ENCODE results near the gene MARK3. TPM values are rescaled to one million over a fixed set of nuclear protein-coding genes. Genes with fewer than 3 reads are reported as not detected.

MARK3 gene
- total RNA-seq, 4 donors from 2014 or later: 78.8 to 133 (median 121) TPM

DNA sequence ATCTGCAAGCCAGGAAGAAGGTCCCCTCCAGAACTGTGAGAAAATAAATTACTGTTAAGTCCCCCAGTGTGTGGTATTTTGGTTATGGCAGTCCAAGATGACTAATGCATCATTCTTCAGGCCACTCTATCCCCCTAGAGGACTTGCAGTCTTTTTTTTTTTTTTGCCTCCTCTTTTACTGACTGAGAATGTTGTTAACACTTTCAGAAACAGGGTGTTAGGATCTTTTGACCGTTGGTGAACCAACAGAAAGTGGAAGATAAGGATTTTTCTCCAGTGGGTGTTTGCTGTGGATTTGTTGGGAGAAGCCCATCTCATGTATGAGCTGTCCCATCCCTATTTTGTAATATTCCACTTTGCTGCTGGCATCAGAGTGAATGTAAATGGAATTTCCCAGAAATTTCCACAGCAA is 37.8 kb downstream of the MARK3 start:
- peak; percentile 39 for ATAC-seq (ENCODE audit: low FRiP score)
- no peak for TF ChIP-seq CTCF (IDR thresholded peaks at IDR 0.05)
- DNase-seq (ENCODE audit: low spot score): no peak

- ATAC-seq (ENCODE audit: low FRiP score) (no peak), DNase-seq (ENCODE audit: low spot score) (no peak)
- no peak for TF ChIP-seq CTCF (IDR thresholded peaks at IDR 0.05)
Measured at GRCh38 chr14:103427485-103428443, 42.5 kb downstream of the MARK3 start.

- TF ChIP-seq CTCF (IDR thresholded peaks at IDR 0.05): no peak
- DNase-seq (ENCODE audit: low spot score): no peak
- ATAC-seq (ENCODE audit: low FRiP score): no peak
Measured at GRCh38 chr14:103428723-103429556, 43.7 kb downstream of the MARK3 start.

DNA sequence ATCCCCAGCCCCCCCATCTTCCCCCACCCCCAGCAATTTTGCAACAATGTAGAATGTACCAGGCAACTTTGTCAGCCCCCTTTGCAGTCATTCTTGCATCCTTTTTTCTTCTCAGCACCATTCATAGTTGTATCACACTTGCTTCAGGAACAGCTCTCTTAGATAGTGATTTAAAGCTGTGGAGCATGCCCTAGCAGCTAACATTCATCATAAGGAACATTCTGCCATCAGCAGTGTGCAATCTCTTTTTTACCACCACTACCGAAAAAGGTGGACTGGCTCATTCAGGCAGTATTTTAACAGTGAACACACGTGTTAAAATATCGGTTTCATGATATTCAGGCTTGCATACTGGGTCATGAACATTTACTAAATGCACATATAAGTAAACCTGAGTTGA is 45.1 kb downstream of the MARK3 start:
- ATAC-seq (ENCODE audit: low FRiP score) (no peak), DNase-seq (ENCODE audit: low spot score) (no peak)
- TF ChIP-seq CTCF (IDR thresholded peaks at IDR 0.05): no peak

- DNase-seq (ENCODE audit: low spot score): no peak
- no peak for ATAC-seq (ENCODE audit: low FRiP score)
- TF ChIP-seq CTCF (IDR thresholded peaks at IDR 0.05): no peak
Measured at GRCh38 chr14:103432627-103433026, 47.4 kb downstream of the MARK3 start.

DNA sequence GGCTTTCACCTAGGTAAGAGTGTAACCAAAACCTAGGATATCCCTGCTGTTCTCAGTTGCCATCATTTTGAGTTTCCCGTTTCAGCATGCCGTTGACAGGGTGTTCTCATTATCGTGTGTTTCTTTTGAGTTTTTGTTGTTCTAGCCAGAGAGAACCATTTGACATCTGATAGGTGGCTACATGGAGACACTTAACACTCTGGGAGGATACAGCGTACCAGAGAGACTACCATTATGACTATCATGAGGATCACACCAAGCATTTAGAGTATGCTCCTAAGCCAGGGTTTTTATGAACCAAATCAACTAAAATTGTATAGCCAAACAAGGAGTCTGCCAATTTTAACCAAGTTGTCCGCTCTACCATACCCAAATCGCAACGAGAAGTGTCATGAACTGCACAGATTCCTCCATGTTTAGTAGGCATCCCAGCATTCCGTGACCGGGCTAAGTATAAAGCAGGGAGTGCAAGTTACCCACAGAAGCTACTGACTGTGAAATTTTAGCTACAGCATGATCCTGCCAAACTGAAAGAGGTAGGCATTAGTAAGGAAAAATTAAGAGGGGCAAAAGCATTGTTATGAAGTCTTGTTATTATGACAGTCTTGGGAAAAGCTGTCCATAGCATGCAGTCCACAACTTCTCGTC is 48.8 kb downstream of the MARK3 start:
- no peak for DNase-seq (ENCODE audit: low spot score)
- TF ChIP-seq CTCF (IDR thresholded peaks at IDR 0.05): no peak
- ATAC-seq (ENCODE audit: low FRiP score): no peak

All from omental fat pad (tissue), 4 donors.